C4-2B (cell line): Measurements from ENCODE around the gene PRSS27.

Experiments used
- CTCF ChIP-seq: fragments of 450-650 bp; conservative IDR thresholded peaks from 2 replicates; pipeline ENCODE4 v1.5.1; 2017; ENCODE audit warnings: mild to moderate bottlenecking
- ZFX ChIP-seq: fragments of 450-650 bp; IDR thresholded peaks from 2 replicates; pipeline ENCODE4 v1.6.1; 2017

GRCh38 chr16:2757344-2757743 is 37.3 kb upstream of the PRSS27 start:
- TF ChIP-seq CTCF (no peak), ZFX (no peak)
